Cardiac muscle cell (in vitro differentiated cells and primary cell): ENCODE data around the gene AURKAIP1. TPM values are rescaled to one million over a fixed set of nuclear protein-coding genes. Genes with fewer than 3 reads are reported as not detected.
"Not testable (repeated sequence)": the region's sequence is repeated elsewhere in the genome, so short reads cannot be mapped to it uniquely, and the experiment has no call there.

Experiments used
- DNase-seq, 2 donors: peaks; one replicate each; pipeline versions ENCODE4 v3.0.0 to v3.0.0-alpha.2; 2010 to 2017; ENCODE audit warnings: low read depth in 1 of 2, low spot score in 1 of 2
- H3K27ac ChIP-seq: fragments of 200-600 bp; sonication (generic); 2 replicates; pipeline ENCODE4 v1.5.1; 2016
- H3K27me3 ChIP-seq: fragments of 200-600 bp; sonication (generic); 2 replicates; pipeline ENCODE4 v1.6.0; 2016; ENCODE audit warnings: control low read depth
- H3K36me3 ChIP-seq: fragments of 200-600 bp; sonication (generic); 2 replicates; pipeline ENCODE4 v1.5.1; 2016; ENCODE audit warnings: control low read depth
- H3K4me1 ChIP-seq: fragments of 200-600 bp; sonication (generic); 2 replicates; pipeline ENCODE4 v1.8.1; 2017; ENCODE audit warnings: low read depth, mild to moderate bottlenecking, mixed run types
- H3K4me3 ChIP-seq: fragments of 200-600 bp; sonication (generic); 2 replicates; pipeline ENCODE4 v1.5.1; 2016; ENCODE audit warnings: mild to moderate bottlenecking
- H3K9me3 ChIP-seq: fragments of 200-600 bp; sonication (generic); 2 replicates; pipeline ENCODE4 v1.5.1; 2017; ENCODE audit warnings: low read depth, mild to moderate bottlenecking, control low read depth
- CTCF ChIP-seq: IDR thresholded peaks from 2 replicates; pipeline ENCODE4 v1.5.1; 2012; ENCODE audit warnings: low read depth, mild to moderate bottlenecking, low read length
- polyA plus RNA-seq: library from polyadenylated mRNA; unstranded; fragments of >200 nt; fragmentation: Nextera tagmentation; extraction: Ambion mirVana; gene quantifications from 2 replicates; pipeline ENCODE4 v1.2.1, GENCODE V29; 2016
- total RNA-seq: library from RNA; depleted of rRNA; stranded (reverse); fragments of >200 nt; gene quantifications from 2 replicates; pipeline ENCODE4 v1.2.3, GENCODE V29; 2016

The AURKAIP1 gene
- total and polyA plus RNA-seq, 2 experiments from 2014 or later, result 235 to 305 TPM

DNA sequence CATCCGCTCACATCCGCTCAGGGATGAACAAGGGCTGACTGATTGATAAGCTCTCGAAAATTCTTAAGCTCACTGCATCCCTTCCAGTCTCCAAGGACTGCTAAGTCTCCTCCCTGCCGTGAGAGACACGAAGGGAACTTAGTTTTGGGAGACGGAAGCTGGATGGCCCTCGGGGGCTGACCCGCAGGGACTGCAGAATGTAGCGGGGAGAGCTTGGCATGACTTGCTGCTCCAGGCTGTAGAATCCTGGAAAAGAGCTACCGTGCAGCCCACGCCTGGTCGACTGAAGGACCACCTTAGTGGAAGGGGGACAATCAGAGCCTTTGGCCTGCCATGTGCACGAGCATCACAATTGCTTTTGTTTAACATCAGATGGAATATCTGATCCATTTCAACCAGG, 40.7 kb upstream of the AURKAIP1 start:
- no peak overlapping the region for H3K4me3 ChIP-seq
- TF ChIP-seq CTCF, result no peak
- DNase-seq, result no peak
- H3K9me3 ChIP-seq, result no peaks in the 10 kb centered on the region
- H3K4me1 ChIP-seq, result no peaks in the 10 kb centered on the region
- H3K27ac ChIP-seq, result no peak overlapping the region
- H3K27me3 ChIP-seq, result no peaks in the 10 kb centered on the region
- no peaks in the 10 kb centered on the region for H3K36me3 ChIP-seq

DNA sequence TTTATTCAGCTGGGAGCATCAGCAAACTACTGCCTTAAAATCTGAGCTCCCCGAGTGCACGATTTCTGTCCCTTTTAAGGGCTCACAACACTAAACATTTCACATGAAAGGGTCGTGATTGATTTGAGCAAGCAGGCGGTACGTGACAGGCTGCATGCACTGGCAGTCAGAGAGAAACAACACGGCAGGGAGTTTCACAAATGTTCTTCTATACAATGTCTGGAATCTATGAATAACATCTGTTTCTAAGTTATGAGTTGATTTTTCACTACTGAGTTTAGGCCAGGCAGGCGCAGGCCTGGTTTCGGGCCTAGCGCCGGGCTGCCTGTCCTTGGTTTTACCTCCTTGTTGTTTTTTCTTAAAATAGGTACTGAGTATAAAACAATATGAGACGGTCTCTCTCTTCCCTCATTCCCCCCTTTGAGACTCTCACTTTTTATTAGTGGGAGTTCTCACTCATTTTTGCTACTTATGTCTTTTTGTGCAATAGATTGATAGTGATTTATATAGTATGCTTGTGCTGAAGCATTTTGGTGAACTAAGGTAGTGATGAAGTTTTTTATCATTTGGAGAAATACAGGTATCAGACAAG, 37.4 kb upstream of the AURKAIP1 start:
- H3K27me3 ChIP-seq, H3K9me3 ChIP-seq, H3K4me3 ChIP-seq, H3K27ac ChIP-seq, H3K36me3 ChIP-seq, H3K4me1 ChIP-seq, DNase-seq: not testable (repeated sequence)

DNA sequence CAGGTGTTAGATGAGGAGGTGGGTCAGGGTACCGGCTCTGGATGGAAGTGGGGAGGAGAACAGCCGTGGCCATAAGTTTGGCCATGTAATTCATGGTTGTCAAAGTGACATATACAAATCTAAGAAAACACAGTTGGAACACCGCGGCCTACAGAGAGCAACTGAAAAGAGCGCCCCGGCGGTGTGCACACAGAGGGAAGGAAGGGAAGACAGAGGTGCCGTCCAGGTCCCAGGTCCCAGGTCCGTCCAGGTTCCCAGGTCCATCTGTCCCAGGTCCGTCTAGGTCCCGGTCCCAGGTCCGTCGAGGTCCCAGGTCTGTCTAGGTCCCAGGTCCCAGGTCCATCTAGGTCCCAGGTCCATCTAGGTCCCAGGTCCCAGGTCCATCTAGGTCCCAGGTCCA, 36.6 kb upstream of the AURKAIP1 start:
- Histone ChIP-seq H3K9me3 (no peaks in the 10 kb centered on the region), H3K4me1 (peaks cover 7% of the 10 kb centered on the region), H3K27ac (no peak overlapping the region), H3K4me3 (no peak overlapping the region), H3K36me3 (no peaks in the 10 kb centered on the region), H3K27me3 (no peaks in the 10 kb centered on the region)
- no peak for TF ChIP-seq CTCF
- DNase-seq, result no peak

GRCh38 chr1:1410238-1410637, 35.2 kb upstream of the AURKAIP1 start:
- H3K4me3 ChIP-seq, H3K27me3 ChIP-seq, H3K36me3 ChIP-seq, H3K27ac ChIP-seq, H3K9me3 ChIP-seq, DNase-seq: not testable (repeated sequence)
- H3K4me1 ChIP-seq, result peaks cover 11% of the 10 kb centered on the region

DNA sequence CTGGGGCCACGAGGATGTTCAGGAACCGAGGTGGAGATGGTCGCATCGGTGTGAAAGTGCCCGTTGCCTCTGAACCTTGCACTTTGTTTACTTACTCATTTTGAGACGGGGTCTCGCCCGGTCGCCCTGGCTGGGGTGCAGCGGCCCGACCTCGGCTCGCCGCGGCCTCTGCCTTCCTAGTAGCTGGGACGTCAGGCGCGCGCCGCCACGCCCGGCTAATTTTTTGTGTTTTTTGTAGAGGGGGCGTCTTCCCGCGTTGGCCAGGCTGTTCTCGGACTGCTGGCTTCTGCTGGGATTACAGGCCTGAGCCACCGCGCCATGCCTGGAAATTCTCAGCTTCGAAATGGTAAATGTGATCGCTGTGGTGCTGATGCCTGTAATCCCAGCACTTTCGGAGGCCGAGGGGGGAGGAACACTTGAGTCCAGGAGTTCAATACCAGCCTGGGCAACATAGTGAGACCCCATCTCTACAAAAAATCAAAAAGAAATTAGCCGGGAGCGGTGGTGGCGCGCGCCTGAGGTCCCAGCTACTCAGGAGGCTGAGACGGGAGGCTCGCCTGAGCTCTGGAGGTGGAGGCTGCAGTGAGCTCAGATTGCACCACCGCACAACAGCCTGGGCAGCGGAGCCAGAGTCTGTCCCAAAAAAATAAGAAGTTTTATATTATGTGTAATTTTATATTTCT, 32.8 kb upstream of the AURKAIP1 start:
- Histone ChIP-seq H3K27me3 (no peaks in the 10 kb centered on the region), H3K9me3 (no peaks in the 10 kb centered on the region), H3K27ac (peak overlapping the region; percentile 84), H3K4me1 (peaks cover 11% of the 10 kb centered on the region), H3K36me3 (peaks cover 16% of the 10 kb centered on the region), H3K4me3 (peak overlapping the region; percentile 72)
- DNase-seq, result peak; percentile 47 to 56
- TF ChIP-seq CTCF, result peak; percentile 1

DNA sequence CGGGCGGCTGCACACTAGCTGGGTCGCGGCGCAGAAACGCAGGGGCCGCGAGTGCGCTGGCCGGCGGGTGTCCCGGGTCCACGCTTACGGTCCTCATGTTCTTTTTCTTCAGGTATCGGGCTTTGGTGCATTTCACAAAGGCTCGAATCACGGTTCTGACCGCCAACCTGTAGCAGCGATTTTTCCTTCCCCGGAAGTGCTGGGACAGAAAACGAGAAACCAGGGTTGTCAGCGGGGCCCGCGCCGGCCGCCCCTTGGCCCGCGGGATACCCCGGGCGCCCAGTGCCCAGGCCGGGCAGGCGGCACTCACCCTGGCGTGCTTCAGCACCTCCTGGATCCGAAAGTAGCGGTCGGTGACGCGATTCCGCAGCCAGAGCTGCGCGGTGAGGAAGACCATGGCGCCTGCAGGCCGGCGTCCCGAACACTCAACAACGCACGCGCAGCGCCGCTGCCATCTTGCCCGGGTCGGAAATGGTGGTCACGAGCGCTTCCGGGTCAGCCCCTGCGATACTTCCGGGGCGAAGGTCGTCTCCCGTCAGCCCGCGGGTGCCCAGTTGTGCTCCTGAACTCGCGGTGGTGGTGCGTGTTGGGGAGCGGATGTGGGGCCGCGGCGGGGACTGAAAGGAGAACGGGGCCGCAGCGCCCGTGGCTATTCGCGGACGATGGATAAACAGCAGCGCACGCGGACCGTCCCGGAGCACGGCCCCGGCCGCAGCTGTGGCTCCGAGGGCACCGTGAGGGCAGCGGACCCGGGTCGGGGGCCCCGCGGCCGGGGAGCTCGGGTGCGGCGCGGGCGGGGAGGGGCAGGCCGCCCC, 32.0 kb upstream of the AURKAIP1 start, which contains the start of gene MRPL20:
Gene MRPL20, minus strand, starts transcription at position 473 of the 815 bp plus-strand sequence. Its CDS starts 76 bp downstream, at position 397.
- DNase-seq, result peak; percentile 91 to 95
- H3K27me3 ChIP-seq, result no peaks in the 10 kb centered on the region
- peaks cover 17% of the 10 kb centered on the region for H3K36me3 ChIP-seq
- H3K9me3 ChIP-seq, result no peaks in the 10 kb centered on the region
- H3K4me3 ChIP-seq, result peak within 1 kb of the TSS; percentile 72
- peak within 1 kb of the TSS; percentile 84 for H3K27ac ChIP-seq
- peaks cover 11% of the 10 kb centered on the region for H3K4me1 ChIP-seq
- no peak for TF ChIP-seq CTCF
